RWPE2 (cell line): ENCODE results near the gene ILKAP.

Experiments
- ATAC-seq: fragments of 200-7000 bp; cut with Tn5 transposase; 3 replicates; pipeline ENCODE4 v1.9.1; 2021; ENCODE audit warnings: low read depth
- DNase-seq: peaks from one replicate; pipeline ENCODE4 v3.0.0-alpha.2; 2020; ENCODE audit warnings: low spot score
- H3K27ac ChIP-seq: fragments of 450-650 bp; 2 replicates; pipeline ENCODE4 v1.5.1; 2017; ENCODE audit warnings: mild to moderate bottlenecking; ENCODE audit not compliant: poor library complexity, severe bottlenecking
- H3K27me3 ChIP-seq: fragments of 250-450 bp; sonication (Bioruptor Pico); 2 replicates; pipeline ENCODE4 v1.5.1; 2021; ENCODE audit warnings: mild to moderate bottlenecking, moderate library complexity; ENCODE audit not compliant: insufficient read depth, poor library complexity, severe bottlenecking
- H3K36me3 ChIP-seq: fragments of 250-450 bp; sonication (Bioruptor Pico); 2 replicates; pipeline ENCODE4 v1.5.1; 2020; ENCODE audit warnings: low read depth, mild to moderate bottlenecking, moderate library complexity
- H3K4me1 ChIP-seq: fragments of 250-450 bp; sonication (Bioruptor Pico); 2 replicates; pipeline ENCODE4 v1.5.1; 2021; ENCODE audit warnings: mild to moderate bottlenecking, moderate library complexity; ENCODE audit not compliant: insufficient read depth, poor library complexity, severe bottlenecking
- H3K4me3 ChIP-seq: fragments of 250-450 bp; sonication (Bioruptor Pico); 2 replicates; pipeline ENCODE4 v1.5.1; 2021; ENCODE audit warnings: mild to moderate bottlenecking, moderate library complexity; ENCODE audit not compliant: severe bottlenecking
- H3K9me3 ChIP-seq: fragments of 250-450 bp; sonication (Bioruptor Pico); 2 replicates; pipeline ENCODE4 v1.5.1; 2021; ENCODE audit warnings: mild to moderate bottlenecking, moderate library complexity; ENCODE audit not compliant: severe bottlenecking
- TF ChIP-seq, protein P1 (sequence below): fragments of 450-650 bp; IDR thresholded peaks from one replicate; pipeline ENCODE4 v1.5.1; 2017; ENCODE audit warnings: mild to moderate bottlenecking, moderate library complexity; ENCODE audit not compliant: poor library complexity, severe bottlenecking

ILKAP gene

GRCh38 chr2:238128061-238128440 lies 75.4 kb downstream of the ILKAP start:
- no peak overlapping the region for H3K4me3 ChIP-seq
- DNase-seq, result no peak
- H3K9me3 ChIP-seq, result no peaks in the 10 kb centered on the region
- no peaks in the 10 kb centered on the region for H3K36me3 ChIP-seq
- H3K4me1 ChIP-seq, result no peaks in the 10 kb centered on the region
- TF ChIP-seq, protein P1, sequence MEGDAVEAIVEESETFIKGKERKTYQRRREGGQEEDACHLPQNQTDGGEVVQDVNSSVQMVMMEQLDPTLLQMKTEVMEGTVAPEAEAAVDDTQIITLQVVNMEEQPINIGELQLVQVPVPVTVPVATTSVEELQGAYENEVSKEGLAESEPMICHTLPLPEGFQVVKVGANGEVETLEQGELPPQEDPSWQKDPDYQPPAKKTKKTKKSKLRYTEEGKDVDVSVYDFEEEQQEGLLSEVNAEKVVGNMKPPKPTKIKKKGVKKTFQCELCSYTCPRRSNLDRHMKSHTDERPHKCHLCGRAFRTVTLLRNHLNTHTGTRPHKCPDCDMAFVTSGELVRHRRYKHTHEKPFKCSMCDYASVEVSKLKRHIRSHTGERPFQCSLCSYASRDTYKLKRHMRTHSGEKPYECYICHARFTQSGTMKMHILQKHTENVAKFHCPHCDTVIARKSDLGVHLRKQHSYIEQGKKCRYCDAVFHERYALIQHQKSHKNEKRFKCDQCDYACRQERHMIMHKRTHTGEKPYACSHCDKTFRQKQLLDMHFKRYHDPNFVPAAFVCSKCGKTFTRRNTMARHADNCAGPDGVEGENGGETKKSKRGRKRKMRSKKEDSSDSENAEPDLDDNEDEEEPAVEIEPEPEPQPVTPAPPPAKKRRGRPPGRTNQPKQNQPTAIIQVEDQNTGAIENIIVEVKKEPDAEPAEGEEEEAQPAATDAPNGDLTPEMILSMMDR, result no peak
- no peak for ATAC-seq
- no peaks in the 10 kb centered on the region for H3K27me3 ChIP-seq
- no peak overlapping the region for H3K27ac ChIP-seq

DNA sequence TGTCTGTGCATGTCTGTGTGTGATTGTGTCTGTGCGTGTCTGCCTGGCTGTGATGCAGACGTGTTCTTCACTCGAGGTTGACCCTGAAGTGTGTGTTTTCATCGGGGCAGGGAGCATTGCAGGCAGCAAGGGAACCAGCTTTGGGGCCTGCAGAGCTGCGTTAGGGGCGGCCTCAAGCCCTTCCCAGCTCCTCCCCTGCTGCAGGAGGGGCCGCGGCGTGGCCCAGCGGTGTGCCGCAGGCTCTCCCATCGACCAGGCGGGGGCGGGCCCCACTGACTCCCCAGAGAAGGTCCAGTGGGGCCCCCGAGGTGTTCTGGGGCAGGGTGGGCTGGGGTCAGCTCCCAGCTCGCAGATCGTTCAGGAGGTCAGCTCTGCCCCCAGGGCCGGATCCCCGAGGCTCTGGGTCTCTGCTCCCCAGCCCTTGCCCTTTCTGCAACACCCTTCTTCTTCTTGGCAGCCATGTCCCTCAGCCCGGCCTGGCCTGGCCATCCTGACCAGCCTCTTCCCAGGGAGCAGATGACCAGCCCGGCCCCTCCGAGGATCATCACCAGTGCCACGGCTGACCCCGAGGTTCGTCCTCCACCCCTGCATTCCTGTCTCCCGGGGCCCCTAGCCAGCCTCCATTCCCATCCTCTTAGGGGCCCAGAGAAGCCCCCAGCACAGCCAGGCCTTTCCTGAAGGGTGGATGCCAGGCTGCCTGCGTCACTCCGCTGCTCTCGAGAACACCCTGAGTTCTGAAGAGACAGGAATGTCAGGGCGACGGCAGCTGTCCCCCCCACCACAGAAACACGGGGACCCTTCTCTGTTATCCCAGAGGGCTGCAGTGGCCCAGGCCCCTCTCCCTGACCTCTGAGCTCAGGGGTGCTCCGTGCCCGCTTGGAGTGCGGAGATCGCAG lies 76.1 kb downstream of the ILKAP start:
- DNase-seq (no peak), ATAC-seq (peak; percentile 44)
- TF ChIP-seq, protein P1, result no peak
- Histone ChIP-seq H3K36me3 (no peaks in the 10 kb centered on the region), H3K9me3 (no peaks in the 10 kb centered on the region), H3K27me3 (no peaks in the 10 kb centered on the region), H3K4me1 (no peaks in the 10 kb centered on the region), H3K4me3 (no peak overlapping the region), H3K27ac (no peak overlapping the region)

DNA sequence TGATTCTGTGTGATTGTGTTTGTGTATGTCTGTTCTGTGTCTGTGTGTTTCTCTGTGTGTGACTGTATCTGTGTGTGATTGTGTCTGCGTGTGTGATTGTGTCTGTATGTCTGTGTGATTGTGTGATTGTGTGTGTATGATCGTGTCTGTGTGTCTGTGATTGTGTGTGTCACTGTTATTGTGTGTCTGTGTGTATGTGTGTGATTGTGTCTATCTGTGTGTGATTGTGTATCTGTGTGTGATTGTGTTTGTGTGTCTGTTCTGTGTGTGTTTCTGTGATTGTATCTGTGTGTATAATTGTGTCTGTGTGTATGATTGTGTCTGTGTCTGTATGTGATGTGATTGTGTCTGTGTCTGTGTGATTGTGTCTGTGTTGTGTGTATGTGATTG lies 76.7 kb downstream of the ILKAP start:
- Histone ChIP-seq H3K27me3 (no peaks in the 10 kb centered on the region), H3K9me3 (no peaks in the 10 kb centered on the region), H3K4me3 (no peak overlapping the region), H3K27ac (no peak overlapping the region), H3K4me1 (no peaks in the 10 kb centered on the region), H3K36me3 (no peaks in the 10 kb centered on the region)
- TF ChIP-seq, protein P1, result no peak
- DNase-seq, result no peak
- no peak for ATAC-seq

GRCh38 chr2:238126338-238126737 lies 77.2 kb downstream of the ILKAP start:
- no peaks in the 10 kb centered on the region for H3K27me3 ChIP-seq
- no peaks in the 10 kb centered on the region for H3K4me1 ChIP-seq
- ATAC-seq (no peak), DNase-seq (no peak)
- H3K36me3 ChIP-seq, result no peaks in the 10 kb centered on the region
- H3K4me3 ChIP-seq, result no peak overlapping the region
- TF ChIP-seq, protein P1, result no peak
- no peaks in the 10 kb centered on the region for H3K9me3 ChIP-seq
- no peak overlapping the region for H3K27ac ChIP-seq
